Measurements from ENCODE around the gene ACTR1B. TPM values are rescaled to one million over a fixed set of nuclear protein-coding genes. Genes with fewer than 3 reads are reported as not detected.

ACTR1B gene
- total RNA-seq, 1 experiment from 2014 or later = 33.8 TPM

- no peak overlapping the region for H2AK5ac ChIP-seq (ENCODE audit: insufficient read length, low read length)
- H3K4me1 ChIP-seq (ENCODE audit: insufficient read depth, low read length) = no peaks in the 10 kb centered on the region
- no peaks in the 10 kb centered on the region for H3K9me3 ChIP-seq (ENCODE audit: control insufficient read depth, low read depth, low read length)
- Mint-ChIP-seq H3K27me3 (ENCODE audit: low read depth) (peaks cover 6% of the 10 kb centered on the region), H3K9me3 (no peaks in the 10 kb centered on the region; a peak in 2 of 5 replicates), H3K4me3 (no peak overlapping the region), H3K36me3 (ENCODE audit: insufficient read depth in 1 of 3, low read depth in 3 of 3) (no peaks in the 10 kb centered on the region), H3K4me1 (peaks cover 11 to 16% of the 10 kb centered on the region in 2 experiments), H3K27ac (no peak overlapping the region)
- no peak overlapping the region for H3K4me2 ChIP-seq (ENCODE audit: insufficient read depth, insufficient read length, low read length)
- no peak overlapping the region for H2BK5ac ChIP-seq (ENCODE audit: insufficient read length, low read length)
- no peak overlapping the region for H2BK120ac ChIP-seq (ENCODE audit: low read depth, low read length, poor library complexity, severe bottlenecking)
- H3K79me2 ChIP-seq (ENCODE audit: insufficient read depth, low read length) = no peaks in the 10 kb centered on the region
- H2BK15ac ChIP-seq (ENCODE audit: low read depth, low read length) = no peak overlapping the region
- no peak overlapping the region for H3K23ac ChIP-seq (ENCODE audit: insufficient read length, low read depth, low read length)
- no peak overlapping the region for H3K18ac ChIP-seq (ENCODE audit: insufficient read length, low read depth, low read length)
- no peak overlapping the region for H2BK12ac ChIP-seq (ENCODE audit: insufficient read length, low read depth, low read length)
- no peaks in the 10 kb centered on the region for H3K79me1 ChIP-seq (ENCODE audit: insufficient read depth, low read depth, low read length, poor library complexity, severe bottlenecking)
- H3K4ac ChIP-seq (ENCODE audit: low read depth, low read length) = no peak overlapping the region
- H3K9ac ChIP-seq (ENCODE audit: extremely low read depth, insufficient read length, low read length) = no peak overlapping the region
- no peak overlapping the region for H4K8ac ChIP-seq (replicated peaks; ENCODE audit: insufficient read length, low read depth, low read length)
- no peak overlapping the region for H4K91ac ChIP-seq (ENCODE audit: insufficient read length, low read depth, low read length)
- H2BK20ac ChIP-seq (ENCODE audit: low read depth, low read length, poor library complexity, severe bottlenecking) = no peak overlapping the region
- H4K5ac ChIP-seq (ENCODE audit: insufficient read length, low read depth, low read length) = no peak overlapping the region
- no peaks in the 10 kb centered on the region for H4K20me1 ChIP-seq (ENCODE audit: control insufficient read depth, insufficient read depth, insufficient read length)
- H3K27ac ChIP-seq (ENCODE audit: insufficient read length, low read depth, low read length) = no peak overlapping the region
- no peak overlapping the region for H3T11ph ChIP-seq (ENCODE audit: low read length)
- no peaks in the 10 kb centered on the region for H3K27me3 ChIP-seq (ENCODE audit: insufficient read depth, low read length)
- peak; percentile 8 for DNase-seq
- WGBS (ENCODE audit: extremely low coverage, insufficient read length, low lambda C conversion rate) = no CpG with 5 or more reads among the region's 4 CpGs
- no peak overlapping the region for H3K14ac ChIP-seq (ENCODE audit: insufficient read depth, low read length)
- H3K23me2 ChIP-seq (ENCODE audit: insufficient read length, low read depth, low read length, poor library complexity, severe bottlenecking) = no peaks in the 10 kb centered on the region
- TF ChIP-seq, protein P1, sequence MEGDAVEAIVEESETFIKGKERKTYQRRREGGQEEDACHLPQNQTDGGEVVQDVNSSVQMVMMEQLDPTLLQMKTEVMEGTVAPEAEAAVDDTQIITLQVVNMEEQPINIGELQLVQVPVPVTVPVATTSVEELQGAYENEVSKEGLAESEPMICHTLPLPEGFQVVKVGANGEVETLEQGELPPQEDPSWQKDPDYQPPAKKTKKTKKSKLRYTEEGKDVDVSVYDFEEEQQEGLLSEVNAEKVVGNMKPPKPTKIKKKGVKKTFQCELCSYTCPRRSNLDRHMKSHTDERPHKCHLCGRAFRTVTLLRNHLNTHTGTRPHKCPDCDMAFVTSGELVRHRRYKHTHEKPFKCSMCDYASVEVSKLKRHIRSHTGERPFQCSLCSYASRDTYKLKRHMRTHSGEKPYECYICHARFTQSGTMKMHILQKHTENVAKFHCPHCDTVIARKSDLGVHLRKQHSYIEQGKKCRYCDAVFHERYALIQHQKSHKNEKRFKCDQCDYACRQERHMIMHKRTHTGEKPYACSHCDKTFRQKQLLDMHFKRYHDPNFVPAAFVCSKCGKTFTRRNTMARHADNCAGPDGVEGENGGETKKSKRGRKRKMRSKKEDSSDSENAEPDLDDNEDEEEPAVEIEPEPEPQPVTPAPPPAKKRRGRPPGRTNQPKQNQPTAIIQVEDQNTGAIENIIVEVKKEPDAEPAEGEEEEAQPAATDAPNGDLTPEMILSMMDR (conservative IDR thresholded peaks at IDR 0.05) = no peak
- no peak overlapping the region for H2AFZ ChIP-seq (ENCODE audit: low read length)
- no peak overlapping the region for H3K56ac ChIP-seq (ENCODE audit: insufficient read length, low read depth, low read length)
Observed at GRCh38 chr2:97698530-97698929, 34.7 kb upstream of the ACTR1B start.
